Tibial nerve (tissue), 4 donors: ENCODE results near the gene ALG11. TPM values are rescaled to one million over a fixed set of nuclear protein-coding genes. Genes with fewer than 3 reads are reported as not detected.
"Not testable (repeated sequence)": the region's sequence is repeated elsewhere in the genome, so short reads cannot be mapped to it uniquely, and the experiment has no call there.

Experiments
- DNase-seq, 2 donors: peaks; one replicate each; pipeline ENCODE4 v3.0.0-alpha.2; 2019; ENCODE audit warnings: low spot score in 2 of 2
- H3K27ac ChIP-seq, 4 donors: fragments of 200-600 bp; sonication (generic) in 3 of 4; one replicate each; pipeline ENCODE4 v1.5.1; 2017 to 2019; ENCODE audit warnings: mild to moderate bottlenecking in 1 of 4
- H3K27me3 ChIP-seq, 2 donors: fragments of 200-600 bp; sonication (generic) in 1 of 2; one replicate each; pipeline versions ENCODE4 v1.5.1 to v1.6.0; 2017 to 2019
- H3K36me3 ChIP-seq, 3 donors: fragments of 200-600 bp; sonication (generic); one replicate each; pipeline ENCODE4 v1.5.1; 2018 to 2019
- H3K4me1 ChIP-seq, 4 donors: fragments of 200-600 bp; sonication (generic) in 3 of 4; one replicate each; pipeline ENCODE4 v1.5.1; 2017 to 2019
- H3K4me3 ChIP-seq, 4 donors: fragments of 200-600 bp; sonication (generic) in 3 of 4; one replicate each; pipeline ENCODE4 v1.5.1; 2017 to 2019; ENCODE audit warnings: mild to moderate bottlenecking in 1 of 4, moderate library complexity in 1 of 4
- H3K9me3 ChIP-seq, 4 donors: fragments of 200-600 bp; sonication (generic) in 3 of 4; one replicate each; pipeline ENCODE4 v1.5.1; 2017 to 2019
- CTCF ChIP-seq, 5 experiments: fragments of 200-600 bp in 3 of 5; fragments of 450-650 bp in 2 of 5; sonication (generic) in 3 of 5; IDR thresholded peaks; one replicate each; pipeline ENCODE4 v1.5.1; 2016 to 2019; ENCODE audit warnings: antibody characterized with exemption in 5 of 5, mild to moderate bottlenecking in 3 of 5, moderate library complexity in 2 of 5
- EP300 ChIP-seq, 2 donors: sonication (generic); formaldehyde crosslinking; IDR thresholded peaks; one replicate each; pipeline ENCODE4 v1.6.1; 2017; ENCODE audit warnings: antibody characterized with exemption in 2 of 2, mild to moderate bottlenecking in 1 of 2
- POLR2A ChIP-seq, 2 donors: fragments of 450-650 bp; IDR thresholded peaks; one replicate each; pipeline ENCODE4 v1.6.1; 2017; ENCODE audit warnings: antibody characterized with exemption in 2 of 2, mild to moderate bottlenecking in 2 of 2, moderate library complexity in 2 of 2
- WGBS, 2 donors: methylation state at CpG; one replicate each; pipeline ENCODE4 v1.1.5; 2018; 5-methylcytosine and 5-hydroxymethylcytosine counted together
- total RNA-seq, 4 donors: library from RNA; depleted of rRNA; stranded (reverse); fragments of >200 nt; gene quantifications; one replicate each; pipeline ENCODE4 v1.1.0, GENCODE V29; 2016

ALG11 gene
- total RNA-seq, 4 donors from 2014 or later = 12.2 to 24.7 (median 16.4) TPM

GRCh38 chr13:51978796-51979556 lies 33.2 kb upstream of the ALG11 start:
- no peaks in the 10 kb centered on the region for H3K27me3 ChIP-seq
- TF ChIP-seq CTCF (IDR thresholded peaks at IDR 0.05) (no peak), EP300 (IDR thresholded peaks at IDR 0.05) (no peak), POLR2A (IDR thresholded peaks at IDR 0.05) (no peak)
- peaks cover 0 to 6% (median 0%) of the 10 kb centered on the region in 3 donors for H3K36me3 ChIP-seq
- no peak overlapping the region for H3K4me3 ChIP-seq
- H3K4me1 ChIP-seq = peaks cover 0 to 6% (median 0%) of the 10 kb centered on the region in 4 donors
- no peaks in the 10 kb centered on the region for H3K9me3 ChIP-seq
- WGBS, 2 donors = 69 to 87% methylated on average over 5 of the region's 5 CpGs
- H3K27ac ChIP-seq = no peak overlapping the region
- no peak for DNase-seq

GRCh38 chr13:51980908-51981307 lies 31.3 kb upstream of the ALG11 start:
- Histone ChIP-seq H3K9me3 (peaks cover 0 to 12% (median 0%) of the 10 kb centered on the region in 4 donors), H3K4me3 (no peak overlapping the region), H3K36me3 (no peaks in the 10 kb centered on the region), H3K27ac (no peak overlapping the region), H3K4me1 (peaks cover 0 to 6% (median 0%) of the 10 kb centered on the region in 4 donors), H3K27me3 (no peaks in the 10 kb centered on the region)
- TF ChIP-seq EP300 (IDR thresholded peaks at IDR 0.05) = no peak
- no peak for TF ChIP-seq CTCF (IDR thresholded peaks at IDR 0.05)
- TF ChIP-seq POLR2A (IDR thresholded peaks at IDR 0.05) = no peak
- no peak for DNase-seq
- 46 to 59% methylated on average over 4 of the region's 4 CpGs for WGBS, 2 donors

- no peaks in the 10 kb centered on the region for H3K36me3 ChIP-seq
- TF ChIP-seq EP300 (IDR thresholded peaks at IDR 0.05) (no peak), POLR2A (IDR thresholded peaks at IDR 0.05) (no peak), CTCF (IDR thresholded peaks at IDR 0.05) (no peak)
- 57 to 67% methylated on average over 4 of the region's 4 CpGs for WGBS, 2 donors
Observed at GRCh38 chr13:51981355-51981754, 30.8 kb upstream of the ALG11 start.

GRCh38 chr13:51983292-51983691 lies 28.9 kb upstream of the ALG11 start:
- H3K36me3 ChIP-seq, H3K27ac ChIP-seq, DNase-seq, H3K27me3 ChIP-seq, H3K4me3 ChIP-seq, H3K4me1 ChIP-seq: not testable (repeated sequence)
- WGBS, 2 donors = 92 to 100% methylated on average over 1 to 2 of the region's 3 CpGs
- peaks cover 0 to 17% (median 0%) of the 10 kb centered on the region in 4 donors for H3K9me3 ChIP-seq

More at GRCh38 chr13:51981355-51981754, 30.8 kb upstream of the ALG11 start:
- Histone ChIP-seq H3K4me1 (peaks cover 0 to 6% (median 0%) of the 10 kb centered on the region in 4 donors), H3K4me3 (no peak overlapping the region), H3K27ac (no peak overlapping the region), H3K27me3 (no peaks in the 10 kb centered on the region), H3K9me3 (peaks cover 0 to 12% (median 0%) of the 10 kb centered on the region in 4 donors)
- DNase-seq = no peak

GRCh38 chr13:51984904-51985303 lies 27.3 kb upstream of the ALG11 start:
- H3K27ac ChIP-seq, H3K4me3 ChIP-seq, H3K36me3 ChIP-seq, H3K27me3 ChIP-seq, H3K4me1 ChIP-seq, DNase-seq: not testable (repeated sequence)
- H3K9me3 ChIP-seq = peaks cover 0 to 17% (median 0%) of the 10 kb centered on the region in 4 donors
- 89 to 91% methylated on average over 4 of the region's 4 CpGs for WGBS, 2 donors

GRCh38 chr13:51988988-51989618 lies 23.1 kb upstream of the ALG11 start:
- no peaks in the 10 kb centered on the region for H3K36me3 ChIP-seq
- peaks cover 0 to 17% (median 0%) of the 10 kb centered on the region in 4 donors for H3K9me3 ChIP-seq
- H3K4me3 ChIP-seq = no peak overlapping the region
- H3K27ac ChIP-seq = no peak overlapping the region
- no peaks in the 10 kb centered on the region for H3K4me1 ChIP-seq
- WGBS, 2 donors = 91 to 96% methylated on average over 3 of the region's 3 CpGs
- H3K27me3 ChIP-seq = no peaks in the 10 kb centered on the region
- TF ChIP-seq CTCF (IDR thresholded peaks at IDR 0.05) = no peak
- no peak for DNase-seq
